ENCODE results near the gene MAML1. TPM values are rescaled to one million over a fixed set of nuclear protein-coding genes. Genes with fewer than 3 reads are reported as not detected.

Gene MAML1
- total and polyA plus RNA-seq, 2 donors (not counting 1 experiment from before 2014, with no cell fraction given) = 6.4 to 7.5 TPM

- Histone ChIP-seq H3K27ac (ENCODE audit: insufficient read depth, low read length) (peak overlapping the region; percentile 71), H2AFZ (ENCODE audit: low read length) (no peak overlapping the region), H4K20me1 (ENCODE audit: control insufficient read depth, extremely low read depth, insufficient read depth, low read length) (no peaks in the 10 kb centered on the region), H3K9ac (ENCODE audit: insufficient read depth, low read length) (peak overlapping the region; percentile 71), H3K4me3 (replicated peaks in 1 of 4; ENCODE audit: control extremely low read depth in 1 of 4, insufficient read depth in 1 of 4, low read depth in 3 of 4, low read length in 4 of 4) (peak overlapping the region; percentile 58 to 82 (median 75)), H3K4me2 (ENCODE audit: extremely low read depth, insufficient read depth, low read length) (peak overlapping the region; percentile 89), H3K36me3 (ENCODE audit: control insufficient read depth, insufficient read depth, low read length) (peaks cover 9% of the 10 kb centered on the region), H3K9me3 (ENCODE audit: control insufficient read depth, insufficient read depth, low read depth, low read length) (no peaks in the 10 kb centered on the region), H3K4me1 (ENCODE audit: control insufficient read depth, extremely low read depth, insufficient read depth, low read length) (peaks cover 14% of the 10 kb centered on the region), H3K79me2 (ENCODE audit: control insufficient read depth, insufficient read depth, low read length) (peaks cover 45% of the 10 kb centered on the region), H3K27me3 (ENCODE audit: control insufficient read depth, insufficient read depth, low read length) (no peaks in the 10 kb centered on the region)
- TF ChIP-seq CTCF (conservative IDR thresholded peaks at IDR 0.05 in 1 of 2, IDR thresholded peaks at IDR 0.05 in 1 of 2; ENCODE audit: low read depth in 1 of 2, low read length in 2 of 2) (no peak), EZH2 (IDR thresholded peaks at IDR 0.05; ENCODE audit: low read length, missing control alignments) (no peak)
- DNase-seq (ENCODE audit: low read depth in 2 of 2) = peak; percentile 45
These were observed 73.1 kb downstream of the MAML1 start for GRCh38 chr5:179805529-179806249.

GRCh38 chr5:179806250-179807048 lies 73.8 kb downstream of the MAML1 start, which contains the start of gene MGAT4B:
Gene MGAT4B, minus strand, starts transcription at chr5:179806866. Its CDS starts 283 bp downstream, at chr5:179806583.
- H3K9ac ChIP-seq (ENCODE audit: insufficient read depth, low read length) = peak within 1 kb of the TSS; percentile 77
- H3K4me2 ChIP-seq (ENCODE audit: extremely low read depth, insufficient read depth, low read length) = peak within 1 kb of the TSS; percentile 89
- TF ChIP-seq EZH2 (IDR thresholded peaks at IDR 0.05; ENCODE audit: low read length, missing control alignments) (no peak), CTCF (conservative IDR thresholded peaks at IDR 0.05 in 1 of 2, IDR thresholded peaks at IDR 0.05 in 1 of 2; ENCODE audit: low read depth in 1 of 2, low read length in 2 of 2) (no peak)
- H3K9me3 ChIP-seq (ENCODE audit: control insufficient read depth, insufficient read depth, low read depth, low read length) = no peaks in the 10 kb centered on the region
- peaks cover 45% of the 10 kb centered on the region for H3K79me2 ChIP-seq (ENCODE audit: control insufficient read depth, insufficient read depth, low read length)
- peak; percentile 70 to 77 for DNase-seq (ENCODE audit: low read depth in 2 of 2)
- H3K4me3 ChIP-seq (replicated peaks in 1 of 4; ENCODE audit: control extremely low read depth in 1 of 4, insufficient read depth in 1 of 4, low read depth in 3 of 4, low read length in 4 of 4) = peak within 1 kb of the TSS; percentile 46 to 82 (median 75)
- peak within 1 kb of the TSS; percentile 46 for H2AFZ ChIP-seq (ENCODE audit: low read length)
- H3K4me1 ChIP-seq (ENCODE audit: control insufficient read depth, extremely low read depth, insufficient read depth, low read length) = peaks cover 14% of the 10 kb centered on the region
- H4K20me1 ChIP-seq (ENCODE audit: control insufficient read depth, extremely low read depth, insufficient read depth, low read length) = no peaks in the 10 kb centered on the region
- no peaks in the 10 kb centered on the region for H3K27me3 ChIP-seq (ENCODE audit: control insufficient read depth, insufficient read depth, low read length)
- H3K36me3 ChIP-seq (ENCODE audit: control insufficient read depth, insufficient read depth, low read length) = peaks cover 4% of the 10 kb centered on the region
- peak within 1 kb of the TSS; percentile 71 for H3K27ac ChIP-seq (ENCODE audit: insufficient read depth, low read length)

GRCh38 chr5:179812135-179812825 lies 79.7 kb downstream of the MAML1 start:
- Histone ChIP-seq H4K20me1 (ENCODE audit: control insufficient read depth, extremely low read depth, insufficient read depth, low read length) (no peaks in the 10 kb centered on the region), H3K4me1 (ENCODE audit: control insufficient read depth, extremely low read depth, insufficient read depth, low read length) (no peaks in the 10 kb centered on the region), H3K9ac (ENCODE audit: insufficient read depth, low read length) (no peak overlapping the region), H3K27ac (ENCODE audit: insufficient read depth, low read length) (no peak overlapping the region), H3K4me3 (replicated peaks in 1 of 4; ENCODE audit: control extremely low read depth in 1 of 4, insufficient read depth in 1 of 4, low read depth in 3 of 4, low read length in 4 of 4) (no peak overlapping the region), H3K9me3 (ENCODE audit: control insufficient read depth, insufficient read depth, low read depth, low read length) (no peaks in the 10 kb centered on the region), H3K36me3 (ENCODE audit: control insufficient read depth, insufficient read depth, low read length) (peaks cover 6% of the 10 kb centered on the region), H3K27me3 (ENCODE audit: control insufficient read depth, insufficient read depth, low read length) (no peaks in the 10 kb centered on the region), H3K79me2 (ENCODE audit: control insufficient read depth, insufficient read depth, low read length) (no peaks in the 10 kb centered on the region), H3K4me2 (ENCODE audit: extremely low read depth, insufficient read depth, low read length) (no peak overlapping the region), H2AFZ (ENCODE audit: low read length) (no peak overlapping the region)
- no peak for DNase-seq (ENCODE audit: low read depth in 2 of 2)
- TF ChIP-seq EZH2 (IDR thresholded peaks at IDR 0.05; ENCODE audit: low read length, missing control alignments) (no peak), CTCF (conservative IDR thresholded peaks at IDR 0.05 in 1 of 2, IDR thresholded peaks at IDR 0.05 in 1 of 2; ENCODE audit: low read depth in 1 of 2, low read length in 2 of 2) (no peak)
